NCI-H774 (cell line): ENCODE results near the gene ZNF428.

Experiments
- DNase-seq: peaks from one replicate; lab custom pipeline; 2025; lab: John Stamatoyannopoulos, UW

ZNF428 gene

DNA sequence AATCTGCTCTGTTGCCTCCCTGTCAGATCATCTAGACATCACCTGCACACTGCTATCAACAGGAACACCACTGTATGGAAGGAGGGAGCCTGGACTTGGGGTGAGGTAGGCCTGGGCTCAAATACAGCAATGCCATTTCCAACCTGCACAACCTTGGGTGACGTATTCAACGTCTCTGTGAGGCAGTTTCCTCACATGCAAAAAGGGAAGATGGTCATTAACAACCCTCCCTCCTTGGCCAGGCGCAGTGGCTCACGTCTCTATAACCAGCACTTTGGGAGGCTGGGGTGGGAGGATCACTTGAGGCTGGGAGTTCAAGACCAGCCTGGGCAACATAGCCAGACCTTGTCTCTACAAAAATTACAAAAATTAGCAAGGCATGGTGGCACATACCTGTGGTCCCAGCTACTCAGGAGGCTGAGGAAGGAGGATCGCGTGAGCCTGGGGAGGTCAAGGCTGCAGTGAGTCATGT is 57.2 kb downstream of the ZNF428 start:
- DNase-seq, result no peak

DNA sequence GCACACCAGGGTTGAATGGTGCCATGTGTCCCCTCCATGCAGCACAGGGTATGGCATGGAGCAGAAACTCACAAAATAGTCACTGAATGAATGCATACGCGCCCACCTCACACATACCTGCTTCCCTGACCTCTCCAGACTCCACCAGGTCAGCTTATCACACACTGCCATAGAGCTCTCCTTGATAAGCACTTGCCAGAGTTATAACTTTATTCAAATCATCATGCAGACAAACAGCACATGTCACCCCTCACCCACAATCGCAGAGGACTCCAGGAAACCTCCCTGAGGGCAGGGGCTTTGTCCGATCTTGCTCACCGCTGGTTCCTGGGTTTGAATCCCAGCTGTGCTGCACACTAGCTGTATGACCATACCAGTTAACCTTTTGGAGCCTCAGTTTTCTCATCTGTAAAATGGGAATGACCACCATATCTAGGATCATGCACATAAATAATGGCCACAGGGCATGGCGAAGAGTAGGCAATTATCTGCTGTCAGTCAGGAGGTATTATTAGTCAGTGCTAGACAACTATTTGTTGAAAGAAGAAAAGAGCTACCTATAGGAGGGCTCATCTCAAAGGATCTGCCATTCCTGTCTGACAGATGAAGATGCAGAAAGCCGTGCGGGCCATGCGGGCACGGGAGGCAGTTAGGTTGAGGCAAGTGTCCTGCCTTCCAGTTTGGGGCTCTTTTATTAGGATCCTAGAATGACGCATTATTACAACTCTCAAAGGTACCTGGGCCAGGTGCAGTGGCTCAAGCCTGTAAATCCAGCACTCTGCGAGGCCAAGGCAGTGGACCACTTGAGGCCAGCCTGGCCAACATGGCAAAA is 58.1 kb downstream of the ZNF428 start:
- DNase-seq, result no peak

DNA sequence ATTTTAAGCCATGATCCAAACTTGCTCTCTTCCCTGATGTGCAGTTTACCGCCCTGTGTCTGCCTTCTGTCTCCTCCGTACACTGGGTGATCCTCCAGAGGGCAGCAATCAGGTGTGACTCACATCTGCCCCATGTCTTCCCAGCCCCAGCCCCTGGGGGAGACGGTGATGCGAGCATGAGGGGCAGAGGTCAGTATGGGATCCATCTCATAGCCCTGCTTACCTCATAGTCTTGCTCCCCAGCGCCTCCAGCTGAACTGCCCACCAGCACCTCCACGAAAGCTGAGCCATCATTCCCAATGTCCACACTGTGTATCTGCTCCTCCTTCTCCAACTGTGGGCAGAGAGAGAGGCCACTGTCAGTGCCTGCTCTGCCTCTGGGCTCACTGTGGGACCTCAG is 58.7 kb downstream of the ZNF428 start:
- DNase-seq, result no peak
